ENCODE measurements around the gene SMYD3. TPM values are rescaled to one million over a fixed set of nuclear protein-coding genes. Genes with fewer than 3 reads are reported as not detected.

SMYD3 gene
- total and polyA plus RNA-seq, 9 of the 15 experiments (the other 6 are each of a cell fraction or from before 2014, with no cell fraction given) = 128 to 440 (median 197) TPM

- no peak for TF ChIP-seq AFF4 (CRISPR knock-in tag; IDR thresholded peaks at IDR 0.05)
- TF ChIP-seq KLF10 (CRISPR knock-in tag; IDR thresholded peaks at IDR 0.05) = no peak
- no peak for TF ChIP-seq ZNF277 (CRISPR knock-in tag; IDR thresholded peaks at IDR 0.05; ENCODE audit: borderline replicate concordance)
- no peak for TF ChIP-seq MED1 (CRISPR knock-in tag; IDR thresholded peaks at IDR 0.05; ENCODE audit: borderline replicate concordance)
- no peak for TF ChIP-seq OTX1 (CRISPR knock-in tag; IDR thresholded peaks at IDR 0.05)
Observed at GRCh38 chr1:246417813-246418564, 89.1 kb downstream of the SMYD3 start (continued).

Data from K562 (cell line).